MM.1S (cell line): ENCODE data around the gene CXCR1.

Source experiments
- CTCF ChIP-seq: fragments of 300-600 bp; sonication (generic); IDR thresholded peaks from 2 replicates; pipeline ENCODE4 v1.5.1; 2016; ENCODE audit warnings: antibody characterized with exemption, low read length, mixed read lengths
- EZH2 ChIP-seq: fragments of 300-600 bp; sonication (generic); optimal IDR thresholded peaks from 2 replicates; pipeline ENCODE3; 2017; ENCODE audit warnings: low read depth, mild to moderate bottlenecking, antibody characterized with exemption, low read length, mixed read lengths
- EZH2phosphoT487 ChIP-seq: fragments of 300-600 bp; sonication (generic); IDR thresholded peaks from 2 replicates; pipeline ENCODE4 v1.6.1; 2018; ENCODE audit warnings: antibody characterized with exemption, low read length

GRCh38 chr2:218193701-218194100, 26.9 kb upstream of the CXCR1 start:
- TF ChIP-seq CTCF (no peak), EZH2phosphoT487 (no peak), EZH2 (no peak)
